Suprapubic skin (tissue), 3 donors: ENCODE measurements around the gene SLC4A1.

Experiments
- CTCF ChIP-seq, 2 donors: fragments of 200-600 bp in 1 of 2; fragments of 450-650 bp in 1 of 2; sonication (generic) in 1 of 2; IDR thresholded peaks; one replicate each; pipeline ENCODE4 v1.5.1; 2016 to 2019; ENCODE audit warnings: antibody characterized with exemption in 2 of 2, mild to moderate bottlenecking in 1 of 2, moderate library complexity in 1 of 2
- POLR2AphosphoS5 ChIP-seq, 3 donors: sonication (generic); formaldehyde crosslinking; IDR thresholded peaks; one replicate each; pipeline ENCODE4 v1.6.1; 2017; ENCODE audit warnings: antibody characterized with exemption in 3 of 3

- TF ChIP-seq POLR2AphosphoS5 (IDR thresholded peaks at IDR 0.05) = no peak
- TF ChIP-seq CTCF (IDR thresholded peaks at IDR 0.05) = no peak
These were observed 14.9 kb downstream of the SLC4A1 start for GRCh38 chr17:44253006-44253405.
